Stimulated activated CD4-positive, alpha-beta T cell treated with anti-CD3 and anti-CD28 coated beads, Interleukin-4, amount 100 ng/mL, for 48 hours (primary cell): ENCODE data around the gene PSMD2.

ENCODE experiments used
- DNase-seq, 2 donors: peaks; one replicate each; pipeline ENCODE4 v3.0.0-alpha.2; 2020; ENCODE audit warnings: low read depth in 2 of 2

Gene PSMD2

GRCh38 chr3:184316792-184317191, 17.8 kb downstream of the PSMD2 start:
- no peak for DNase-seq

- no peak for DNase-seq
Observed at GRCh38 chr3:184317201-184317600, 18.2 kb downstream of the PSMD2 start.

GRCh38 chr3:184320104-184320445, 21.0 kb downstream of the PSMD2 start:
- no peak for DNase-seq

- DNase-seq = no peak
Observed at GRCh38 chr3:184321666-184322065, 22.6 kb downstream of the PSMD2 start.

GRCh38 chr3:184322731-184323487, 23.9 kb downstream of the PSMD2 start:
- DNase-seq = no peak

GRCh38 chr3:184323696-184324095, 24.7 kb downstream of the PSMD2 start:
- DNase-seq = no peak

- no peak for DNase-seq
Observed at GRCh38 chr3:184325269-184325668, 26.2 kb downstream of the PSMD2 start.

- DNase-seq = no peak
Observed at GRCh38 chr3:184325715-184326369, 26.8 kb downstream of the PSMD2 start.

GRCh38 chr3:184327171-184327570, 28.1 kb downstream of the PSMD2 start:
- no peak for DNase-seq

GRCh38 chr3:184328516-184328915, 29.5 kb downstream of the PSMD2 start:
- no peak for DNase-seq

- no peak for DNase-seq
Observed at GRCh38 chr3:184332370-184333090, 33.5 kb downstream of the PSMD2 start.

GRCh38 chr3:184333190-184333589, 34.1 kb downstream of the PSMD2 start:
- no peak for DNase-seq

- DNase-seq = no peak
Observed at GRCh38 chr3:184333700-184334099, 34.7 kb downstream of the PSMD2 start.

- DNase-seq = peak in 1 of 2 donors; percentile 37
Observed at GRCh38 chr3:184334470-184335158, 35.6 kb downstream of the PSMD2 start.

GRCh38 chr3:184335291-184335660, 36.2 kb downstream of the PSMD2 start:
- DNase-seq = no peak

- peak; percentile 82 to 91 for DNase-seq
Observed at GRCh38 chr3:184335661-184336546, 36.9 kb downstream of the PSMD2 start.

GRCh38 chr3:184336547-184337398, 37.7 kb downstream of the PSMD2 start:
- no peak for DNase-seq

- no peak for DNase-seq
Observed at GRCh38 chr3:184337399-184337714, 38.3 kb downstream of the PSMD2 start, which contains the start of gene FAM131A. FAM131A (plus strand) TSS chr3:184337600; CDS start chr3:184337631, 31 bp downstream.

- no peak for DNase-seq
Observed at GRCh38 chr3:184337981-184338380, 38.9 kb downstream of the PSMD2 start.

GRCh38 chr3:184338511-184338945, 39.5 kb downstream of the PSMD2 start:
- DNase-seq = no peak
